Neuronal stem cell (in vitro differentiated cells): Measurements from ENCODE around the gene PDLIM5.

Experiments used
- DNase-seq: peaks from one replicate; pipeline ENCODE4 v3.0.0-alpha.2; 2013; ENCODE audit warnings: low spot score
- H2AFZ ChIP-seq: one replicate; pipeline ENCODE4 v1.6.1; 2013; ENCODE audit warnings: mild to moderate bottlenecking, low read length, inconsistent platforms
- H2AK5ac ChIP-seq: 2 replicates; pipeline ENCODE4 v1.6.1; 2013; ENCODE audit warnings: low read depth, mild to moderate bottlenecking, inconsistent platforms, low read length, moderate library complexity, mixed read lengths
- H2BK120ac ChIP-seq: 2 replicates; pipeline ENCODE4 v1.6.1; 2013; ENCODE audit warnings: low read depth, mild to moderate bottlenecking, inconsistent platforms, low read length, moderate library complexity, mixed read lengths
- H2BK12ac ChIP-seq: one replicate; pipeline ENCODE4 v1.6.1; 2013; ENCODE audit warnings: low read length, inconsistent platforms
- H2BK15ac ChIP-seq: 2 replicates; pipeline ENCODE4 v1.6.1; 2013; ENCODE audit warnings: mild to moderate bottlenecking, low read length, inconsistent platforms, mixed read lengths
- H2BK5ac ChIP-seq: one replicate; pipeline ENCODE4 v1.6.1; 2013; ENCODE audit warnings: inconsistent platforms, mild to moderate bottlenecking, low read length, moderate library complexity
- H3K14ac ChIP-seq: one replicate; pipeline ENCODE4 v1.6.1; 2013; ENCODE audit warnings: low read length, inconsistent platforms
- H3K18ac ChIP-seq: 2 replicates; pipeline ENCODE4 v1.6.1; 2013; ENCODE audit warnings: low read length, inconsistent platforms
- H3K23ac ChIP-seq: 2 replicates; pipeline ENCODE4 v1.6.1; 2013; ENCODE audit warnings: low read depth, mild to moderate bottlenecking, mixed read lengths, low read length, inconsistent platforms; ENCODE audit not compliant: poor library complexity
- H3K27ac ChIP-seq: replicated peaks from 3 replicates; pipeline ENCODE4 v1.5.1; 2013; ENCODE audit warnings: low read length, inconsistent platforms
- H3K27me3 ChIP-seq, 3 experiments: 2 replicates each; pipeline ENCODE4 v1.6.1; 2013; ENCODE audit warnings: low read length in 3 of 3, mild to moderate bottlenecking in 2 of 3, inconsistent platforms in 1 of 3, low read depth in 1 of 3, mixed read lengths in 1 of 3, moderate library complexity in 1 of 3; ENCODE audit not compliant: control insufficient read depth in 3 of 3, insufficient read depth in 3 of 3
- H3K36me3 ChIP-seq, 2 donors: replicated peaks in 1 of 2; 2 replicates each; pipeline ENCODE4 v1.6.1; 2013; ENCODE audit warnings: low read length in 2 of 2; ENCODE audit not compliant: control insufficient read depth in 2 of 2, insufficient read depth in 2 of 2
- H3K4ac ChIP-seq: 2 replicates; pipeline ENCODE4 v1.6.1; 2013; ENCODE audit warnings: inconsistent platforms, mild to moderate bottlenecking, low read length, moderate library complexity
- H3K4me1 ChIP-seq, 2 donors: 1 replicate in 1 of 2; 2 replicates in 1 of 2; pipeline ENCODE4 v1.6.1; 2013; ENCODE audit warnings: low read length in 2 of 2, low read depth in 1 of 2; ENCODE audit not compliant: control insufficient read depth in 2 of 2, insufficient read depth in 1 of 2
- H3K4me2 ChIP-seq: one replicate; pipeline ENCODE4 v1.6.1; 2013; ENCODE audit warnings: mild to moderate bottlenecking, low read length, inconsistent platforms; ENCODE audit not compliant: insufficient read depth, poor library complexity, severe bottlenecking
- H3K4me3 ChIP-seq, 2 donors: 2 replicates each; pipeline ENCODE4 v1.5.1; 2013; ENCODE audit warnings: low read length in 2 of 2, mild to moderate bottlenecking in 2 of 2, inconsistent platforms in 1 of 2, moderate library complexity in 1 of 2
- H3K79me1 ChIP-seq: one replicate; pipeline ENCODE4 v1.6.1; 2013; ENCODE audit warnings: low read depth, mild to moderate bottlenecking, inconsistent platforms, low read length, moderate library complexity
- H3K9ac ChIP-seq: one replicate; pipeline ENCODE4 v1.6.1; 2013; ENCODE audit warnings: mild to moderate bottlenecking, low read depth, low read length, inconsistent platforms; ENCODE audit not compliant: poor library complexity
- H3K9me3 ChIP-seq, 2 donors: replicated peaks in 1 of 2; 2 replicates each; pipeline versions ENCODE3 to v1.6.1; 2013; ENCODE audit warnings: low read length in 2 of 2, mild to moderate bottlenecking in 2 of 2, inconsistent platforms in 1 of 2, low read depth in 1 of 2, mixed read lengths in 1 of 2, moderate library complexity in 1 of 2; ENCODE audit not compliant: control insufficient read depth in 2 of 2, insufficient read depth in 1 of 2
- H4K8ac ChIP-seq: one replicate; pipeline ENCODE4 v1.6.1; 2013; ENCODE audit warnings: low read depth, mild to moderate bottlenecking, inconsistent platforms, low read length, moderate library complexity
- H4K91ac ChIP-seq: one replicate; pipeline ENCODE4 v1.6.1; 2013; ENCODE audit warnings: low read length, low read depth, mild to moderate bottlenecking, inconsistent platforms; ENCODE audit not compliant: poor library complexity
- WGBS, 2 donors: extraction: QIAGEN DNeasy Blood & Tissue Kit; methylation state at CpG; one replicate each; pipeline ENCODE4 v1.1.7; 2013; ENCODE audit warnings: missing lambda C conversion rate in 2 of 2, mixed read lengths in 1 of 2; ENCODE audit not compliant: insufficient read length in 2 of 2, insufficient replicate concordance in 1 of 2; ENCODE audit errors: extremely low coverage in 2 of 2; 5-methylcytosine and 5-hydroxymethylcytosine counted together

PDLIM5 gene

GRCh38 chr4:94603170-94603747 lies 151.5 kb downstream of the PDLIM5 start:
- Histone ChIP-seq H3K9me3 (no peaks in the 10 kb centered on the region), H3K4ac (no peak overlapping the region), H3K27ac (no peak overlapping the region), H4K91ac (no peak overlapping the region), H2AFZ (no peak overlapping the region), H3K36me3 (no peaks in the 10 kb centered on the region), H3K27me3 (no peaks in the 10 kb centered on the region), H3K23ac (no peak overlapping the region), H3K79me1 (no peaks in the 10 kb centered on the region), H2AK5ac (no peak overlapping the region), H2BK12ac (no peak overlapping the region), H3K4me3 (peak overlapping the region in 1 of 2 donors; percentile 29), H3K18ac (no peak overlapping the region), H3K14ac (no peak overlapping the region), H2BK120ac (no peak overlapping the region), H3K4me2 (no peak overlapping the region), H3K9ac (no peak overlapping the region), H2BK15ac (no peak overlapping the region), H3K4me1 (no peaks in the 10 kb centered on the region), H2BK5ac (no peak overlapping the region), H4K8ac (no peak overlapping the region)
- WGBS, 2 donors: no CpG with 5 or more reads among the region's 10 CpGs
- no peak for DNase-seq

GRCh38 chr4:94605241-94605805 lies 153.6 kb downstream of the PDLIM5 start:
- H3K9me3 ChIP-seq: no peaks in the 10 kb centered on the region

GRCh38 chr4:94610145-94610544 lies 158.4 kb downstream of the PDLIM5 start:
- Histone ChIP-seq H3K18ac (no peak overlapping the region), H3K23ac (no peak overlapping the region), H3K4me3 (no peak overlapping the region), H3K27ac (no peak overlapping the region), H3K27me3 (no peaks in the 10 kb centered on the region), H3K14ac (no peak overlapping the region), H2BK5ac (no peak overlapping the region), H3K4me1 (no peaks in the 10 kb centered on the region), H3K79me1 (no peaks in the 10 kb centered on the region), H2BK120ac (no peak overlapping the region), H4K8ac (no peak overlapping the region), H3K4me2 (no peak overlapping the region), H2AFZ (no peak overlapping the region), H3K4ac (no peak overlapping the region), H3K36me3 (peaks cover 0 to 2% of the 10 kb centered on the region in 2 donors), H3K9me3 (no peaks in the 10 kb centered on the region), H4K91ac (no peak overlapping the region), H2BK12ac (peak overlapping the region; percentile 84), H3K9ac (no peak overlapping the region), H2AK5ac (no peak overlapping the region), H2BK15ac (no peak overlapping the region)
- no peak for DNase-seq
- WGBS, 2 donors: no CpG with 5 or more reads among the region's 6 CpGs

More at GRCh38 chr4:94605241-94605805, 153.6 kb downstream of the PDLIM5 start:
- H2BK12ac ChIP-seq: no peak overlapping the region
- no peak overlapping the region for H4K8ac ChIP-seq
- H3K36me3 ChIP-seq: peaks cover 0 to 2% of the 10 kb centered on the region in 2 donors
- DNase-seq: no peak
- no peaks in the 10 kb centered on the region for H3K4me1 ChIP-seq
- no peak overlapping the region for H3K9ac ChIP-seq
- H2BK120ac ChIP-seq: no peak overlapping the region
- H3K23ac ChIP-seq: no peak overlapping the region
- no peaks in the 10 kb centered on the region for H3K79me1 ChIP-seq
- no peak overlapping the region for H3K14ac ChIP-seq
- no peak overlapping the region for H2BK15ac ChIP-seq
- H3K4ac ChIP-seq: no peak overlapping the region
- no peaks in the 10 kb centered on the region for H3K27me3 ChIP-seq
- no peak overlapping the region for H4K91ac ChIP-seq
- no peak overlapping the region for H3K18ac ChIP-seq
- no peak overlapping the region for H2BK5ac ChIP-seq
- H3K4me2 ChIP-seq: no peak overlapping the region
- no peak overlapping the region for H3K4me3 ChIP-seq
- no peak overlapping the region for H2AFZ ChIP-seq
- no peak overlapping the region for H2AK5ac ChIP-seq
- no peak overlapping the region for H3K27ac ChIP-seq
- no CpG with 5 or more reads among the region's 3 CpGs for WGBS, 2 donors

GRCh38 chr4:94613248-94613647 lies 161.5 kb downstream of the PDLIM5 start:
- H3K36me3 ChIP-seq: peaks cover 4 to 6% of the 10 kb centered on the region in 2 donors
- H3K27ac ChIP-seq: no peak overlapping the region
- H3K9me3 ChIP-seq: no peaks in the 10 kb centered on the region
- H2BK15ac ChIP-seq: no peak overlapping the region
- no peak overlapping the region for H2BK12ac ChIP-seq
- H3K27me3 ChIP-seq: no peaks in the 10 kb centered on the region
- no peak overlapping the region for H4K8ac ChIP-seq
- H2BK5ac ChIP-seq: no peak overlapping the region
- H4K91ac ChIP-seq: no peak overlapping the region
- no peaks in the 10 kb centered on the region for H3K4me1 ChIP-seq
- no peak overlapping the region for H2AFZ ChIP-seq
- no peak overlapping the region for H3K14ac ChIP-seq
- DNase-seq: no peak
- no peak overlapping the region for H3K18ac ChIP-seq
- no peak overlapping the region for H3K23ac ChIP-seq
- no CpG with 5 or more reads among the region's 1 CpG for WGBS, 2 donors
- no peak overlapping the region for H2BK120ac ChIP-seq
- no peak overlapping the region for H3K4ac ChIP-seq
- no peak overlapping the region for H3K4me3 ChIP-seq
- H2AK5ac ChIP-seq: no peak overlapping the region
- H3K4me2 ChIP-seq: no peak overlapping the region
- no peaks in the 10 kb centered on the region for H3K79me1 ChIP-seq
- no peak overlapping the region for H3K9ac ChIP-seq
